ENCODE results near the gene DIP2B. TPM values are rescaled to one million over a fixed set of nuclear protein-coding genes. Genes with fewer than 3 reads are reported as not detected.
A peak's percentile ranks its signal among the peaks of the same experiment; 100 is the strongest.

The DIP2B gene
- total RNA-seq, 1 donor from 2014 or later: 30.2 TPM

DNA sequence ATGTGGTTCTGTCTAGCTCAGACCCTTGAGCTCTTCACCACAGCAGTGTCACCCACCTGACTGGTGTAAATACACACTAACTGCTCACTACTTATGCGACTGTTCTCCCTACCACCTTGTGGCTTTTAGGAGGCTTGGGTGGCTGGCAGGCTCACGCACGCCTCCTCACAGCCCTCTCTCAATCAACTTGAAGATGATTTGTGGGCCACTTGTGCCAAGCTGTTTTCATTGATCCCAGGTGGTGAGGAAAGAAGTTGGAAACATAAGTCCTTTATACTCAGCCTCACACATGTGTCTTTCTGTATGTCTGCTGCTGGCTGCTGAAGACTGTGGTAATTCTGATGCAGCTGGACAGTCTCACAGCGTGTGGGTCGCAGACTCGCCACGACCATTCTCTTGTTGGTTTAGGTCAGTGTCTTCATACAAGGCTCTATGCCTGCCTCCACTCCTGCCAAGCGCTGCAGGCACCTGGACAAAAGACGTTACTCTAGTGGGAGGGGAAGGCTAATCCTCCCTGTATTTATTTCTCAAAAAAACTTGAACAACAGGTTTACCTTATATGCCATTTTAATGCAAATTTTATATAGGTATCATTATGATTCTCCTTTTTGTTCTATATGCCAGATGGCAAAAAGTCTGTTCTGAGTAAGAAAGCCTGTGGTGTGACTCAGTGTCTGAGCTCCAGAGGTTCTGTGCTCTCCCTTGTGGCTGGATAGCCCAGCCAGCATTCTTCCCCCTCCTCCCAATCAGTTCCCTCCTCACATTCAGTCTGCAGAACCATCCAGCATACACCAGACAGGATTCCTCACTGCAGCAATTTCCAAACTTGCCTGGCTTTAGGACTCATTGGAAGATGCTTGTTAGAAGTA is 115.6 kb downstream of the DIP2B start:
- no peak for DNase-seq (ENCODE audit: low spot score, unreplicated experiment)
- TF ChIP-seq CTCF (IDR thresholded peaks at IDR 0.05; ENCODE audit: unreplicated experiment): no peak
- no peaks in the 10 kb centered on the region for H3K27me3 Mint-ChIP-seq
- peaks cover 35% of the 10 kb centered on the region for H3K4me1 Mint-ChIP-seq (ENCODE audit: low read depth)
- H3K36me3 Mint-ChIP-seq (ENCODE audit: insufficient read depth): no peaks in the 10 kb centered on the region
- no peaks in the 10 kb centered on the region for H3K9me3 Mint-ChIP-seq (ENCODE audit: low read depth)
- H3K4me3 Mint-ChIP-seq (ENCODE audit: low read depth): no peak overlapping the region
- H3K27ac Mint-ChIP-seq: peak overlapping the region; percentile 89

DNA sequence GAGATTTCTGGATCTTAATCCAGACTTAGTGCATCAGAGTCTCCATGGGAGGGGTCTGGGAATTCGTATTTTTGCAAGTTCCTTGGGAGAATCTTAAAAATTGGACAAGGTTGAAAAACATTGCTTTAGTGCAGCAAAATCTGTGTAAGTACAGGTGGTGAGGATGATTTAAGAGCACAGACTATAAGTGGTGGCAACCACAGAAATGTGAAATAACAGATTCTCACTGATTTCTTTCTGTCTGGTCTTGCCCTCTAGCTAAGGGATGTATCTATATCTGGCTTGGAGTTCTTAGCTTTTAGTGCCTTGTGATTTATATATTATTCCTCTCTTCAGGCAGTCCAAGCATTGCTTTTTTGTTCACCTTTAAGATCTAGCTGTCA is 116.2 kb downstream of the DIP2B start:
- DNase-seq (ENCODE audit: low spot score, unreplicated experiment): no peak
- Mint-ChIP-seq H3K4me1 (ENCODE audit: low read depth) (peaks cover 34% of the 10 kb centered on the region), H3K9me3 (ENCODE audit: low read depth) (no peaks in the 10 kb centered on the region), H3K36me3 (ENCODE audit: insufficient read depth) (no peaks in the 10 kb centered on the region), H3K27ac (peak overlapping the region; percentile 89), H3K27me3 (no peaks in the 10 kb centered on the region), H3K4me3 (ENCODE audit: low read depth) (no peak overlapping the region)
- no peak for TF ChIP-seq CTCF (IDR thresholded peaks at IDR 0.05; ENCODE audit: unreplicated experiment)

DNA sequence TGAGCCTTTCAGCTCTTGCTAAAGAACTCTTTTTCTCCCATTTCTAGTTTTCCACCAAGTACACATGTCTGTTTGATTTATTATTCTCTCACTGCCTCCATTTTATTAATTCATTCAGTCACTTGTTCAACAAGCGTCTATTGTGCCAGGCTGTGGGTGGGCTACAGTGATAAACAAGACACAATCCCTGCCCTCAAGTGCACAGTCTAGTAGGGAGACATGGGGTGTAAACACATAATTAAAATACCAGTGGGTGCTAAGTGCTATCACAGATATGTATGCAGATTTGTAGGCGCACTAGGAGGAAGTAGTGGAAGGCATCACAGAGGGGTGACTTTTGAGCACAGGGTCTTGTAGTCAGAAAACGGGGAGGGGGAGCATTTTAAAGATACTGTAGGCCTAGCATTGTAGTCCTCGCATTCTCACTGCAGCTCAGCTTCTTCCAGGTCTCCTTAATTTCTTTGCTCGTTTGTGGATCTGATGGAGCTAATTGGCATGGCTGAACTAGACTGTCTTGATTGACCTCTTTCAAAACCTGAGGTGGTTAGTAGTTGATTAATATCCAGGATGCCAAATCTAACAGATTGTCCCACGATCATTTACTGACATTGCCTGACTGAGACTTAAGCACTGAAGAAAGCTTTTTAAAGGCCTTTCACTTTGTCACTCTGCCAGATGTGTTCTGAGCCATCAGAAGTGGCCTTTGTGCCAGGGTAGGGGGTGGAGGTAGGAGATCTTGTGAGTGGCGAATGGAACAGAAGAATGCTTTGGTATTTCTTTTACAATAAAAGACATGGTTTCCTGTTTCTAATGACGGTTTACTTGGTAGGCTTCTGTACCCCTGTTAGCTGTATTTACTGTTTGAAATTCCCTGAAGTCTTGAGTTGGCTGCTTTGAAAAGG is 116.9 kb downstream of the DIP2B start:
- peaks cover 33% of the 10 kb centered on the region for H3K4me1 Mint-ChIP-seq (ENCODE audit: low read depth)
- peak overlapping the region; percentile 35 for H3K27ac Mint-ChIP-seq
- no peaks in the 10 kb centered on the region for H3K9me3 Mint-ChIP-seq (ENCODE audit: low read depth)
- TF ChIP-seq CTCF (IDR thresholded peaks at IDR 0.05; ENCODE audit: unreplicated experiment): no peak
- H3K27me3 Mint-ChIP-seq: no peaks in the 10 kb centered on the region
- DNase-seq (ENCODE audit: low spot score, unreplicated experiment): no peak
- no peak overlapping the region for H3K4me3 Mint-ChIP-seq (ENCODE audit: low read depth)
- H3K36me3 Mint-ChIP-seq (ENCODE audit: insufficient read depth): no peaks in the 10 kb centered on the region

- H3K27me3 Mint-ChIP-seq: no peaks in the 10 kb centered on the region
- TF ChIP-seq CTCF (IDR thresholded peaks at IDR 0.05; ENCODE audit: unreplicated experiment): no peak
- no peak overlapping the region for H3K4me3 Mint-ChIP-seq (ENCODE audit: low read depth)
- no peak for DNase-seq (ENCODE audit: low spot score, unreplicated experiment)
- H3K9me3 Mint-ChIP-seq (ENCODE audit: low read depth): no peaks in the 10 kb centered on the region
- peaks cover 22% of the 10 kb centered on the region for H3K4me1 Mint-ChIP-seq (ENCODE audit: low read depth)
- peaks cover 12% of the 10 kb centered on the region for H3K36me3 Mint-ChIP-seq (ENCODE audit: insufficient read depth)
- H3K27ac Mint-ChIP-seq: no peak overlapping the region
Observed at GRCh38 chr12:50625029-50625925, 120.5 kb downstream of the DIP2B start.

All from progenitor cell of endocrine pancreas (in vitro differentiated cells).